PFSK-1 (cell line): ENCODE results near the gene TTBK1.

Source experiments
- FOXP2 ChIP-seq: optimal IDR thresholded peaks from 2 replicates; pipeline ENCODE3; 2011; ENCODE audit warnings: borderline replicate concordance, control low read depth, inconsistent platforms; ENCODE audit not compliant: insufficient read depth; ENCODE audit errors: extremely low read length, extremely low read depth
- POLR2AphosphoS5 ChIP-seq: IDR thresholded peaks from 2 replicates; pipeline ENCODE4 v1.6.1; 2012; ENCODE audit warnings: low read depth, mild to moderate bottlenecking, control low read depth, low read length, moderate library complexity
- SIN3A ChIP-seq: IDR thresholded peaks from 2 replicates; pipeline ENCODE4 v1.6.1; 2012; ENCODE audit warnings: mild to moderate bottlenecking, low read length, moderate library complexity, borderline replicate concordance; ENCODE audit not compliant: insufficient read depth
- TAF1 ChIP-seq: IDR thresholded peaks from 2 replicates; pipeline ENCODE4 v1.6.1; 2012; ENCODE audit warnings: low read length, control low read depth, borderline replicate concordance; ENCODE audit not compliant: insufficient read depth
- TF ChIP-seq, protein P1 (sequence below), 2 experiments: IDR thresholded peaks; 2 replicates each; pipeline versions ENCODE4 v1.6.1 to v1.8.0; 2011 to 2012; ENCODE audit warnings: low read depth in 2 of 2, low read length in 2 of 2, control low read depth in 1 of 2, inconsistent platforms in 1 of 2, mild to moderate bottlenecking in 1 of 2, moderate library complexity in 1 of 2; ENCODE audit not compliant: insufficient read depth in 1 of 2

DNA sequence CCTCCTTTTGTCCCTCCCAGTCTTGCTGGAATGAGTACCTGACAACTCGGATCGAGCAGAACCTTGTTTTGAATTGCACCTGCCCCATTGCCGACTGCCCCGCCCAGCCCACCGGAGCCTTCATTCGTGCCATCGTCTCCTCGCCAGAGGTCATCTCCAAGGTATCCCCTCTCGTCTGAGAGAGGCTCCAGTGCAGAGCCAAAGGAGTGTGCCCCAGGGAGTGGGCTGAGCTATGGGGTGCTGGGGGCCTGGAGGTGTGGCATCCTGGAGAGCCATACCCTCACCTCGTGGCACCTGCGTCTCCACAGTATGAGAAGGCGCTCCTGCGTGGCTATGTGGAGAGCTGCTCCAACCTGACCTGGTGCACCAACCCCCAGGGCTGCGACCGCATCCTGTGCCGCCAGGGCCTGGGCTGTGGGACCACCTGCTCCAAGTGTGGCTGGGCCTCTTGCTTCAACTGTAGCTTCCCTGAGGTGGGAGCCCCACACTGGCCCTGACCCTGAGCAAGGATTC is 22.8 kb upstream of the TTBK1 start:
- TF ChIP-seq POLR2AphosphoS5 (no peak; the same call in 1 of the 2 replicates), TAF1 (no peak), SIN3A (no peak), FOXP2 (no peak)
- TF ChIP-seq, protein P1, sequence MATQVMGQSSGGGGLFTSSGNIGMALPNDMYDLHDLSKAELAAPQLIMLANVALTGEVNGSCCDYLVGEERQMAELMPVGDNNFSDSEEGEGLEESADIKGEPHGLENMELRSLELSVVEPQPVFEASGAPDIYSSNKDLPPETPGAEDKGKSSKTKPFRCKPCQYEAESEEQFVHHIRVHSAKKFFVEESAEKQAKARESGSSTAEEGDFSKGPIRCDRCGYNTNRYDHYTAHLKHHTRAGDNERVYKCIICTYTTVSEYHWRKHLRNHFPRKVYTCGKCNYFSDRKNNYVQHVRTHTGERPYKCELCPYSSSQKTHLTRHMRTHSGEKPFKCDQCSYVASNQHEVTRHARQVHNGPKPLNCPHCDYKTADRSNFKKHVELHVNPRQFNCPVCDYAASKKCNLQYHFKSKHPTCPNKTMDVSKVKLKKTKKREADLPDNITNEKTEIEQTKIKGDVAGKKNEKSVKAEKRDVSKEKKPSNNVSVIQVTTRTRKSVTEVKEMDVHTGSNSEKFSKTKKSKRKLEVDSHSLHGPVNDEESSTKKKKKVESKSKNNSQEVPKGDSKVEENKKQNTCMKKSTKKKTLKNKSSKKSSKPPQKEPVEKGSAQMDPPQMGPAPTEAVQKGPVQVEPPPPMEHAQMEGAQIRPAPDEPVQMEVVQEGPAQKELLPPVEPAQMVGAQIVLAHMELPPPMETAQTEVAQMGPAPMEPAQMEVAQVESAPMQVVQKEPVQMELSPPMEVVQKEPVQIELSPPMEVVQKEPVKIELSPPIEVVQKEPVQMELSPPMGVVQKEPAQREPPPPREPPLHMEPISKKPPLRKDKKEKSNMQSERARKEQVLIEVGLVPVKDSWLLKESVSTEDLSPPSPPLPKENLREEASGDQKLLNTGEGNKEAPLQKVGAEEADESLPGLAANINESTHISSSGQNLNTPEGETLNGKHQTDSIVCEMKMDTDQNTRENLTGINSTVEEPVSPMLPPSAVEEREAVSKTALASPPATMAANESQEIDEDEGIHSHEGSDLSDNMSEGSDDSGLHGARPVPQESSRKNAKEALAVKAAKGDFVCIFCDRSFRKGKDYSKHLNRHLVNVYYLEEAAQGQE (IDR thresholded peaks at IDR 0.05; ENCODE audit: insufficient read depth in 1 of 2, low read depth in 2 of 2, low read length in 2 of 2): no peak
